ENCODE measurements around the gene GAGE10.

DNA sequence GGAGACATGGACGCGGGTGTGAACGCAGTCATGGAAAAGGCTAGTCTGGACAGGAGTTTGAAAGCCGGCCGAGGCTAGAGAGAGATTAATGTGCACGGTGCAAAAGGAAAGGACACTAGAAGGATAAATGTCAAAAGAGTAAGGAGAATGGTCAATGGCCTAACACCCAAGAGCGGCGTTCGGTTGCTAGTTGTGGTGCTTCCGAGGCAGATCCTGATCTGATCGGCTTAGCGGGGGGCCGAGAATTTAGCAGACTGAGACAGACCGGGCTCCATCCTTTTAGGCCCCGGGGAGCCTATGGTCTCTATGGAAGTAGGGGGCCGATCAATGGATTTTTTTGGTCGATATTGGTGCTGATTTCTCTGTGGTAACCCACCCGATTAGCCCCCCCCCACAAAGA is 6.9 kb downstream of the GAGE10 start:
- TF ChIP-seq POLR2A (IDR thresholded peaks at IDR 0.05; ENCODE audit: control extremely low read depth in 1 of 2, low read depth in 2 of 2, low read length in 2 of 2): no peak
- no peak for TF ChIP-seq POLR2AphosphoS5 (IDR thresholded peaks at IDR 0.05; ENCODE audit: low read depth, low read length)
- no peak for TF ChIP-seq CBX5 (IDR thresholded peaks at IDR 0.05; ENCODE audit: low read depth, low read length)
- no peak for TF ChIP-seq RAD21 (IDR thresholded peaks at IDR 0.05 in 1 of 2, conservative IDR thresholded peaks at IDR 0.05 in 1 of 2; ENCODE audit: low read depth in 2 of 2, low read length in 2 of 2)
- TF ChIP-seq, protein P1, sequence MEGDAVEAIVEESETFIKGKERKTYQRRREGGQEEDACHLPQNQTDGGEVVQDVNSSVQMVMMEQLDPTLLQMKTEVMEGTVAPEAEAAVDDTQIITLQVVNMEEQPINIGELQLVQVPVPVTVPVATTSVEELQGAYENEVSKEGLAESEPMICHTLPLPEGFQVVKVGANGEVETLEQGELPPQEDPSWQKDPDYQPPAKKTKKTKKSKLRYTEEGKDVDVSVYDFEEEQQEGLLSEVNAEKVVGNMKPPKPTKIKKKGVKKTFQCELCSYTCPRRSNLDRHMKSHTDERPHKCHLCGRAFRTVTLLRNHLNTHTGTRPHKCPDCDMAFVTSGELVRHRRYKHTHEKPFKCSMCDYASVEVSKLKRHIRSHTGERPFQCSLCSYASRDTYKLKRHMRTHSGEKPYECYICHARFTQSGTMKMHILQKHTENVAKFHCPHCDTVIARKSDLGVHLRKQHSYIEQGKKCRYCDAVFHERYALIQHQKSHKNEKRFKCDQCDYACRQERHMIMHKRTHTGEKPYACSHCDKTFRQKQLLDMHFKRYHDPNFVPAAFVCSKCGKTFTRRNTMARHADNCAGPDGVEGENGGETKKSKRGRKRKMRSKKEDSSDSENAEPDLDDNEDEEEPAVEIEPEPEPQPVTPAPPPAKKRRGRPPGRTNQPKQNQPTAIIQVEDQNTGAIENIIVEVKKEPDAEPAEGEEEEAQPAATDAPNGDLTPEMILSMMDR (IDR thresholded peaks at IDR 0.05; ENCODE audit: control extremely low read depth in 1 of 3, insufficient read depth in 1 of 3, low read depth in 1 of 3, low read length in 3 of 3): no peak
- no peak for TF ChIP-seq TEAD4 (IDR thresholded peaks at IDR 0.05; ENCODE audit: low read depth, low read length)
- no peak for TF ChIP-seq TAF1 (IDR thresholded peaks at IDR 0.05; ENCODE audit: low read depth, low read length)
- no peak for TF ChIP-seq BRCA1 (IDR thresholded peaks at IDR 0.05; ENCODE audit: low read depth, low read length)

Measured in H1 (cell line).